Fibroblast of the aortic adventitia (primary cell): ENCODE measurements around the gene HIBADH. TPM values are rescaled to one million over a fixed set of nuclear protein-coding genes. Genes with fewer than 3 reads are reported as not detected.
A peak's percentile ranks its signal among the peaks of the same experiment; 100 is the strongest.

Experiments
- DNase-seq: peaks from one replicate; pipeline ENCODE4 v3.0.0-alpha.2; 2010; ENCODE audit warnings: low read depth
- H3K4me3 ChIP-seq: 2 replicates; pipeline ENCODE4 v1.5.1; 2011; ENCODE audit warnings: low read depth, mild to moderate bottlenecking, control low read depth, low read length, moderate library complexity
- total RNA-seq: library from RNA; depleted of rRNA; stranded (reverse); fragments of >200 nt; gene quantifications from 2 replicates; pipeline ENCODE4 v1.2.3, GENCODE V29; 2012; ENCODE audit warnings: low replicate concordance
- TF ChIP-seq, protein P1 (sequence below): IDR thresholded peaks from 2 replicates; pipeline ENCODE4 v1.5.1; 2011; ENCODE audit warnings: mild to moderate bottlenecking, low read length, control low read depth, inconsistent platforms; ENCODE audit not compliant: insufficient read depth

HIBADH gene
- total RNA-seq, 1 donor: 58.1 TPM

DNA sequence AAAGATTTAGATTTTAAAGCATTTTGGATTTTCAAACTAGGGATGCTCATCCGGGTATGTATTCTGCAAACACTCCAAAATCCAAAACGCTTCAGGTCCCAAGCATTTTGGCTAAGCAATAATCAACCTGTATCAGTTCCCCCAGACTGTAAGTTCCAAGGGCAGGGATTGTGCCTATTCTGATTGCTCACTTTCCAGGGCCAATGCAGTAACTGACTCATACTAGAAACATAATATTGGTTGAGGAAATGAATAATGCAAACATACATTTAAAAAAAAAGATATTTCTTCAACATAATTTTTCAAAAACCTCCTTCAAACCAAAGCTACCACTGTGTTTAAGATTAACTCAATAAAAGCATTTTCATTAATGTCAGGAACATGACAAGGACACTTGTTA lies 69.5 kb downstream of the HIBADH start:
- H3K4me3 ChIP-seq: no peak overlapping the region
- DNase-seq: peak; percentile 12
- TF ChIP-seq, protein P1, sequence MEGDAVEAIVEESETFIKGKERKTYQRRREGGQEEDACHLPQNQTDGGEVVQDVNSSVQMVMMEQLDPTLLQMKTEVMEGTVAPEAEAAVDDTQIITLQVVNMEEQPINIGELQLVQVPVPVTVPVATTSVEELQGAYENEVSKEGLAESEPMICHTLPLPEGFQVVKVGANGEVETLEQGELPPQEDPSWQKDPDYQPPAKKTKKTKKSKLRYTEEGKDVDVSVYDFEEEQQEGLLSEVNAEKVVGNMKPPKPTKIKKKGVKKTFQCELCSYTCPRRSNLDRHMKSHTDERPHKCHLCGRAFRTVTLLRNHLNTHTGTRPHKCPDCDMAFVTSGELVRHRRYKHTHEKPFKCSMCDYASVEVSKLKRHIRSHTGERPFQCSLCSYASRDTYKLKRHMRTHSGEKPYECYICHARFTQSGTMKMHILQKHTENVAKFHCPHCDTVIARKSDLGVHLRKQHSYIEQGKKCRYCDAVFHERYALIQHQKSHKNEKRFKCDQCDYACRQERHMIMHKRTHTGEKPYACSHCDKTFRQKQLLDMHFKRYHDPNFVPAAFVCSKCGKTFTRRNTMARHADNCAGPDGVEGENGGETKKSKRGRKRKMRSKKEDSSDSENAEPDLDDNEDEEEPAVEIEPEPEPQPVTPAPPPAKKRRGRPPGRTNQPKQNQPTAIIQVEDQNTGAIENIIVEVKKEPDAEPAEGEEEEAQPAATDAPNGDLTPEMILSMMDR: no peak

DNA sequence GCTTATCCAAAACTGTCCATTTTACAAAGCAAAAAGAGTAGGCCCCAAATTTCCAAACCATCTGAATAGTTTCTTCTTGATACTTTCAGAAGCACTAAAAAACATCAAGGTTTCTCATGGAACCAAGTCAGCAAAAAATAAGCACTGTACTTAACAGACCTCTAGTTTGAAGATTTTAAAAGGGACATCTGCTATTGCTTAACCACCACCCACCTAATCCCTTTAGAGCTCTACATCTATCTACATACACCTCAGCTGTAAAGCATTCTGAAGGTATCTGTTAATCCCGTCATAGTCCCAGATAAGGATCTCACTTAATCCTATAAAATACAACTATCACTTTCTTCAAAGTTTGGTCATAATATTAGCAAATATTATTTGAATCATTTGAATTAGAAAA lies 72.3 kb downstream of the HIBADH start:
- TF ChIP-seq, protein P1: no peak
- no peak for DNase-seq
- H3K4me3 ChIP-seq: no peak overlapping the region

DNA sequence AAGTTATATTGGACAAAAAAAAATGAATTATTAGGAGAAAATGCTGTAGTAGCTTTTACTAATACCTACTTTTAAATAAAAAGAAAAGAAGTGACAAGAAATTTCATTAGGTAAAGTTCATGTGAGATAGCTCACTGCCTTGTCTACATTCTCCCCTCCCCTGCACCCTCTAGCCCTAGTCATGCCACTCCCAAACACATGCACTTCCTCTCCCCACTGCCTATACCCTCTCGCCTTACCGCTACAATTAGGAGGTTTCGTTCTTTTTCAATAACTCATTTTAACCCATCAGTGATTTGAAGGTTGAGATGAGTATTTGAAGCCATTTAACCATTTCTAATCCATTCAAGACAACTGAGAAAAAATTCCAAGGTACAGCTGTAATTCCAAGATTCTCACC lies 75.3 kb downstream of the HIBADH start:
- TF ChIP-seq, protein P1: no peak
- H3K4me3 ChIP-seq: no peak overlapping the region
- DNase-seq: no peak

DNA sequence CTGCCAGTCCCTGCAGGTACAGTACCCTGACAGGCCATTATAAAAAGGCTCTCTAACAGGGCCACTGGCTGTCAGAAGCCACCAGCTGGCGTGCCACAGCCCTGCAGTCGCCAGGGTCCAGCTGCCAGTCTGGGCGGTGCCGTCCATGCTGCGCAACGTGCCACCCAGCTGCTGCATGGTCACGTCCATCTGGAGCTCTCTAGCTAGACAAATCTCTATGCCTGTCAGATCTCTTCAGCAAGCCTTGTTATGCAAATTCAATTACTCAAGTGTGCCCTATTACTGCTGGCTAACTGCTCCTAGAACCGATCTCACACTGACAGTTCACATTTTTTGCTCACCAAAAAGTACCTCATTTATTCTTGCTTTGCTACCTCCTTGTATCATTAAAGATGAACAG lies 75.9 kb downstream of the HIBADH start:
- TF ChIP-seq, protein P1: no peak
- no peak for DNase-seq

DNA sequence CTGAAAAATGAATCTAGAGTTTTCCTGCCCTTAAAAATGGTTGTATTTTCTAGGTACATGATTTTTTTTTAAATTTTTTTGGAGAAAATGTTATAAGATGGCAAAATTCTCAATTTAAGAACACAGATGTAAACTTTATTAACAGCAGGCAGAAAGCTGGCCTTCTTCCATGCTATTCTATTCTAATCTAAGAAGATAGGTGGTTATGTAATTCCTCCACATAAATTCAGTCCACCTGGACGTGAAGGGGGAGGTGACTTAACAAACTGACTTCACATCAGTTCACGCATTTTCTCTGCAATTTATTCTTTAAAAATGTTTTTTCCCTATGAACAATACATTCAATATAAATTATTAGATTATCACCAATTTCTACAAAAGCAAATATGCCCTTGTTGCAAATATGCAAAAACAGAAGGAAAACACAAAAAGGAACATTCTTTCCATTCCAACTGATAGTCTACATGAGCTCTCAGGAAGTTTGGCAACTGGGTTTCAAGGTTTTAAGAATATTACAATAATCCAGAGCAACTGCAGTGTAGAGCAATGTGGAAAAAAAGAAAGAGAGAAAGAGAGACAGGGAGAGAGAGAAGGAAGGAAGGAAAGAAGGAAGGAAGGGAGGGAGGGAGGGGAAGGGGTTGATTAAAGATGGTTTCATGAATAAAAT lies 76.8 kb downstream of the HIBADH start:
- peak; percentile 52 for DNase-seq
- TF ChIP-seq, protein P1: peak; percentile 17
- no peak overlapping the region for H3K4me3 ChIP-seq

More for the DNA sequence above, 75.9 kb downstream of the HIBADH start:
- H3K4me3 ChIP-seq: no peak overlapping the region

DNA sequence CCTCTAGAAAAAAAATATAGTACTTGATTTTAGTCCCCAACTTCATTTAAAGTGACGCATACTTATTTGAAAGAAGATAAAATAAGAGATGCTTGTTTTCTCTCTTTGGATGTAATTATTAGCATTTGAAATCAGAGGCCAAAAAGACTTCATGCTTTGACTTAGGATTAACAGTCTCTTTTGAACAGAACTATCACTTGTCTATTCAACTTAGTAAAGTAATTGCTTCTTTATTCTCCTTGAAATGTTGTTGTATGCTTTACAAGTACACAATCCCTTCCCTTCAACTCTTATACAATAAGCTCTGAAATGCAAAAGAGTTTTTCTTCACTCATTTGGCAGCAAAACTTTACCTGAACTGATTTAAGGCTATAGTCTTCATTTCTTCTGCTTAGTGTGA lies 80.8 kb downstream of the HIBADH start:
- DNase-seq: no peak
- H3K4me3 ChIP-seq: no peak overlapping the region
- TF ChIP-seq, protein P1: no peak

DNA sequence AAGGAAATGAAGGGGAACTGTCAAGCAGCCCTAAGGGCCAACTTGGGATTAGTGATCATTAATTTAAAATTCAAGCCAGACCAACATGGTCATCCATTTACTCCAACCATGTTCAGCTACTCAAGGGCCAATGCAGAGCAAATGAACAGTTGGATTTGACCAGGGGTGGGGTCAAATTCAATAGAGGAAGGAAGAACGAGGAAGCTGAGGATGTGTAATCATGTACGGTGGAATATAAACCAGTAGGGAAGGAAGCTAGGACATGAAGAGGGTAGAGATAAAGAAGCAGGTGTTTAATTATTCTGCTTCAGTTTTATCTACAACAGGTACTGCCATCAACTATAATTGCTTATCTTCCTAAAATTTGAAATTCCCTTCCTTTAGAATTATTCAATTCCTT lies 81.6 kb downstream of the HIBADH start:
- no peak for DNase-seq
- TF ChIP-seq, protein P1: no peak
- no peak overlapping the region for H3K4me3 ChIP-seq
